ENCODE measurements around the gene NCKAP1.

The NCKAP1 gene

DNA sequence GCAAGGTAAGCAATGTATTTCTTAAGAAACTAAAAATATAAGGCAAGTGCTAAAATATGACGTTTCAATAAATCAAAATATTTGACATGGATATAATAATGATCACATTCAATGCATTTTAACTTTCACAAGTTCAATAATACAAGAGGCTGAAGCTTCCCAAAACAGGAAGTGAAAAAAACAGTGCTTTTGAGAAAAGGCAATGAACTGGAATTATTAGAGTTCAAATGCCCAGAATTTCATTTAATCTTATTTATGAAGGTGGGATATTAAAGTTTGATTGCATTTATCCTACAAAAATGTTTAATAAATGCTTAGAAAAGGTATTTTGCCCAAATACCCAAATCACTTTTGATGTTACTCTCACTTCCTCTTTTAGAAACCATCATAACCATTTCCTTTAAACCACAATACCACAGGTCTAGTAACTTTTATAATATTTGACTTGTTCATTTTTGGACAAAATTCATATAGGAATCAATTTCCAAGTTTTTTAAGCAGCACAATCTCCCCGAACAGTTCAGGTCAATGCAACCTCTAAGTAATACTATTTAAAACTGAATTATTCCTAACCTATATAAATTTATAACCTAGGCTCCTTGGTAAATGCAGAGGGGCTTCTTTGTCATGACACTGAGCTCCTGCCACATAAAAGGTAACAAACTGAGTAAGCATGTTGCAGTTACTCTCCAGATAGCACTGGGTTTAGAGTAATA is 2.1 kb downstream of the NCKAP1 start:
- 14% methylated on average over 1 of the region's 2 CpGs for WGBS
- H3K4me1 ChIP-seq (ENCODE audit: insufficient read depth, low read length) = peaks cover 30% of the 10 kb centered on the region
- H3K4me3 ChIP-seq (ENCODE audit: low read length) = peak overlapping the region; percentile 96
- H3K9ac ChIP-seq (ENCODE audit: low read depth, low read length) = peak overlapping the region; percentile 86
- H3K9me3 ChIP-seq (ENCODE audit: insufficient read depth, low read depth, low read length) = no peaks in the 10 kb centered on the region
- peak overlapping the region; percentile 66; the same call in 1 of the 2 replicates for H3K27ac ChIP-seq (ENCODE audit: low read depth, low read length)
- peaks cover 15% of the 10 kb centered on the region for H3K27me3 ChIP-seq (ENCODE audit: insufficient read depth, low read length)
- no peaks in the 10 kb centered on the region for H3K36me3 ChIP-seq (ENCODE audit: insufficient read depth, low read length)

DNA sequence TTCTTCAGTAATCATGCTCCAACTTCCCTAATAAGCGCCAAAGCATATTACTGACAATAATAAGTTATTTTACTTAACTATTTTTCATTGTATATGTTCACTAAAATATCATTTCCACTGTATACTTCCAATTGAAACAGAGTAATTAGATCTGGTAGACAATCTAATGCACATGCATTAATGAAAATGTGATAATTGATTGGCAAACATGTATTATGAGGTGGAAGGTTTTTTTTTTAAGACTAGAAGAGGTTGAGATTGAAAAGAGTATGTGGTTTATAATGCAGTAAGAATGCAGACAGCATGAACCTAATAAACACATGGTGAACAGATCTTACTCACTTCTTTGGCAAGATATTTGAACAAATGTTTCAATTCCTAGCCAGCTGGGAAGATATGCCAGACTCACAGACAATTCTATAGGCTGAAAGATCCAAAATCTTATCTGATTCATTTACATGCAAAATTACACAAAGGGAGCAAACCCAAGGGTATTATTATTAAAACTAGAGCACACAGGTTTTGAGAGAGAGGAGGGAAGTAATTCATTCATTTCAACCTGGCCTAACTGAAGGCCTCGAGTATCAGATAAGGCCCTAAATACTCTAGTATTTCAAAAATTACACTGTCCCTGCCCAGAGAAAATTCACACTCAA is 2.8 kb downstream of the NCKAP1 start:
- Histone ChIP-seq H3K36me3 (ENCODE audit: insufficient read depth, low read length) (no peaks in the 10 kb centered on the region), H3K9ac (ENCODE audit: low read depth, low read length) (no peak overlapping the region; the same call in 1 of the 2 replicates), H3K4me3 (ENCODE audit: low read length) (peak overlapping the region; percentile 96), H3K27me3 (ENCODE audit: insufficient read depth, low read length) (peaks cover 15% of the 10 kb centered on the region), H3K4me1 (ENCODE audit: insufficient read depth, low read length) (peaks cover 30% of the 10 kb centered on the region), H3K9me3 (ENCODE audit: insufficient read depth, low read depth, low read length) (no peaks in the 10 kb centered on the region), H3K27ac (ENCODE audit: low read depth, low read length) (peak overlapping the region; percentile 66; the same call in 1 of the 2 replicates)
- WGBS = no CpG with 5 or more reads among the region's 2 CpGs

DNA sequence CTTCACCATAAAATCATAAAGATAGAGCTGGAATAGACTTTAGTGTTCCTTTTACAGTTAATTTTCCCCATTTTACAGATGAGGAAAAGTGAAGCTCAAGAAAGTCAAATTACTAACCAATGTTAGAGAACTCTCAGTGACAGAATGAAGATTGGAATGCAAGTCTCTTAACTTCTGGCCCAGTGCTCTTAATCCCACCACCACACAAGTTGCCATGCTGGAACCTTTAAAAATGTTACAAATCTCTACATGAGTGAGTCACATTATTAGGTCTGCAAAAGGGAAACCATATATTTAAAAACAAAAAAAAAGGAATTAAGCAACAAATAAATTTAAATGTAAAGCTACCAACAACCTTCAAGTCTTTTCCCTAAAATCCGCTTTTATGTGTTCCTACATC is 3.5 kb downstream of the NCKAP1 start:
- H3K27ac ChIP-seq (ENCODE audit: low read depth, low read length) = no peak overlapping the region
- H3K4me3 ChIP-seq (ENCODE audit: low read length) = peak overlapping the region; percentile 96
- H3K4me1 ChIP-seq (ENCODE audit: insufficient read depth, low read length) = peaks cover 30% of the 10 kb centered on the region
- 100% methylated on average over 1 of the region's 1 CpG for WGBS
- H3K36me3 ChIP-seq (ENCODE audit: insufficient read depth, low read length) = no peaks in the 10 kb centered on the region
- H3K9me3 ChIP-seq (ENCODE audit: insufficient read depth, low read depth, low read length) = no peaks in the 10 kb centered on the region
- no peak overlapping the region for H3K9ac ChIP-seq (ENCODE audit: low read depth, low read length)
- peaks cover 11% of the 10 kb centered on the region for H3K27me3 ChIP-seq (ENCODE audit: insufficient read depth, low read length)

DNA sequence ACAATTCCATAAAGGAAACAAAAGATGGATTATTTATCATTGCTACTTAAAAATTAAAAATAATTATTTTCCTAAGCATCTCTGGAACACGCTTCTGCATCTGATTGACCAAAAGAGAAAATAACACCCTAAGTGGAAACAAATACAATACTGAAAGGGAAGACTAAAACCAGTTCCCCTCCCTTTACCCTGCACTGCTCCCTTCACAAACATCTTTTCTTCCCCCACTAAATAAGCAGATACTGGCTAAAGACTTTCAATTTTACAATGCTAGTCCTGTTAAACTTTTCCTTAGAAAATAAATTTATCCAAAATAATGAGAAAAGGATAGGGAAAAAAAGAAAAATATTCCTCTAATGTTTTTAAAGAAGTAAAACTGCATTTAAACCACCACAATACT is 4.3 kb downstream of the NCKAP1 start:
- Histone ChIP-seq H3K9me3 (ENCODE audit: insufficient read depth, low read depth, low read length) (no peaks in the 10 kb centered on the region), H3K4me3 (ENCODE audit: low read length) (no peak overlapping the region), H3K4me1 (ENCODE audit: insufficient read depth, low read length) (peaks cover 30% of the 10 kb centered on the region), H3K36me3 (ENCODE audit: insufficient read depth, low read length) (no peaks in the 10 kb centered on the region), H3K27ac (ENCODE audit: low read depth, low read length) (no peak overlapping the region), H3K9ac (ENCODE audit: low read depth, low read length) (no peak overlapping the region), H3K27me3 (ENCODE audit: insufficient read depth, low read length) (peaks cover 2% of the 10 kb centered on the region)
- WGBS = 85% methylated on average over 1 of the region's 1 CpG

DNA sequence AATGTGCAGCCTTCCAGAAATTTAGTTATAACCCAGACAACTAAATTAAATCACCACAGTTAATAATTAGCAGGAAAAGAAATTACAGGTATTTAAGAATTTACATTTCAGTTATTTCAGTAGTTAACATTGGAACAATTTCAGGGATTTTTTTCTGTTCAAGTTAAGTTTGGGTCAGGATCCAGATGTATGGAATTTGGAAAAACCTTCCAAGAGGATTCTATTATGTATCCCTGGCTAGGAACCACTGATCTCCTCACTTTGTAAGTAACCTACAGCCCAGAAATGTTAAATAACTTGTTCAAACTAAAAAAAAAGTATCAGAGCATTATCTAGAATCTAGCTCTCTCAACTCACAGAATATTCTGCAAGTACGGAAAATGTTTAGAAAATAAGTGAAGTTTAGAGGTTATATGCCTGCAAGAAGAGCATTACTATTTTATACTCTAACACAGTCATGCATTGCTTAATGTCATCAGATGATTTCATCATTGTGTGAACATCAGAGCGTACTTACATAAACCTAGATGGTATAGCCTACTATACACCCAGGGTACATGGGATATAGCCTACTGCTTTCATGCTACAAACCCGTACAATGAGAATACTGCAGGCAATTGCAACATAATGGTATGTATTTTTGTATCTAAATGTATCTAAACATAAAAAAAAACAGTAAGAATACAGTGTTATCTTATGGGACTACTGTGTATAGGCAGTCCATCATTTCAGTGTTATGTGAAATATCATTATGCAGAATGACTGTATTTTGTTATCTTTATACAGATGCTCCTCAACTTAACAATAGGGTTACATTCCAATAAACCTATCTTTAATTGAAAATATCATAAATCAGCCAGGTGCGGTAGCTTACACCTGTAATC is 6.1 kb downstream of the NCKAP1 start:
- Histone ChIP-seq H3K27me3 (ENCODE audit: insufficient read depth, low read length) (no peaks in the 10 kb centered on the region), H3K27ac (ENCODE audit: low read depth, low read length) (no peak overlapping the region), H3K9ac (ENCODE audit: low read depth, low read length) (no peak overlapping the region), H3K9me3 (ENCODE audit: insufficient read depth, low read depth, low read length) (no peaks in the 10 kb centered on the region), H3K36me3 (ENCODE audit: insufficient read depth, low read length) (no peaks in the 10 kb centered on the region), H3K4me3 (ENCODE audit: low read length) (no peak overlapping the region), H3K4me1 (ENCODE audit: insufficient read depth, low read length) (peaks cover 30% of the 10 kb centered on the region)
- WGBS = 92% methylated on average over 3 of the region's 4 CpGs

DNA sequence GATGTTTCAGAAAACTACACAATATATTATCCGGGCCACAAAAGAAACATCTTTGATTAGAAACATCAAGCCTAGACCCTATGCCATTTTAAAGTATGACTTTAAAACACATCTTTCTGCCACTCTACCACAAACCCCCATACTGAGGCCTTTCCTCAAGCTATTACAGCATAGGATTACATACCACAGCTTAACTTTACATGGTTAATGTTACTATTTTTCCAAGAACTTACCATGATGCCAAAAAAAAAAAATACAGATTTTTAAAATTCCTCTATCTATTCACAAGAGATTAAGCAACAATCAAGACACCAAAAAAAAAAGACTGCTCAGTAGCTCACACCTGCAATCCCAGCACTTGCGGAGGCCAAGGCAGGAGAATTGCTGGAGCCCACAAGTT is 9.0 kb downstream of the NCKAP1 start:
- WGBS = 92% methylated on average over 2 of the region's 2 CpGs
- H3K9ac ChIP-seq (ENCODE audit: low read depth, low read length) = no peak overlapping the region
- H3K27ac ChIP-seq (ENCODE audit: low read depth, low read length) = no peak overlapping the region
- no peaks in the 10 kb centered on the region for H3K27me3 ChIP-seq (ENCODE audit: insufficient read depth, low read length)
- H3K4me1 ChIP-seq (ENCODE audit: insufficient read depth, low read length) = peaks cover 6% of the 10 kb centered on the region
- no peaks in the 10 kb centered on the region for H3K36me3 ChIP-seq (ENCODE audit: insufficient read depth, low read length)
- H3K4me3 ChIP-seq (ENCODE audit: low read length) = no peak overlapping the region
- H3K9me3 ChIP-seq (ENCODE audit: insufficient read depth, low read depth, low read length) = no peaks in the 10 kb centered on the region

- Histone ChIP-seq H3K9me3 (ENCODE audit: insufficient read depth, low read depth, low read length) (no peaks in the 10 kb centered on the region), H3K4me3 (ENCODE audit: low read length) (no peak overlapping the region), H3K27ac (ENCODE audit: low read depth, low read length) (no peak overlapping the region), H3K27me3 (ENCODE audit: insufficient read depth, low read length) (no peaks in the 10 kb centered on the region), H3K9ac (ENCODE audit: low read depth, low read length) (no peak overlapping the region), H3K36me3 (ENCODE audit: insufficient read depth, low read length) (peaks cover 9% of the 10 kb centered on the region), H3K4me1 (ENCODE audit: insufficient read depth, low read length) (no peaks in the 10 kb centered on the region; the same call in 1 of the 2 replicates)
Observed at GRCh38 chr2:183028108-183028507, 10.1 kb downstream of the NCKAP1 start.

GRCh38 chr2:183027443-183027842 is 10.8 kb downstream of the NCKAP1 start:
- Histone ChIP-seq H3K4me3 (ENCODE audit: low read length) (no peak overlapping the region), H3K4me1 (ENCODE audit: insufficient read depth, low read length) (no peaks in the 10 kb centered on the region; the same call in 1 of the 2 replicates), H3K27ac (ENCODE audit: low read depth, low read length) (no peak overlapping the region), H3K27me3 (ENCODE audit: insufficient read depth, low read length) (no peaks in the 10 kb centered on the region), H3K9ac (ENCODE audit: low read depth, low read length) (no peak overlapping the region), H3K9me3 (ENCODE audit: insufficient read depth, low read depth, low read length) (no peaks in the 10 kb centered on the region), H3K36me3 (ENCODE audit: insufficient read depth, low read length) (peaks cover 15% of the 10 kb centered on the region)
- WGBS = 100% methylated on average over 1 of the region's 1 CpG

DNA sequence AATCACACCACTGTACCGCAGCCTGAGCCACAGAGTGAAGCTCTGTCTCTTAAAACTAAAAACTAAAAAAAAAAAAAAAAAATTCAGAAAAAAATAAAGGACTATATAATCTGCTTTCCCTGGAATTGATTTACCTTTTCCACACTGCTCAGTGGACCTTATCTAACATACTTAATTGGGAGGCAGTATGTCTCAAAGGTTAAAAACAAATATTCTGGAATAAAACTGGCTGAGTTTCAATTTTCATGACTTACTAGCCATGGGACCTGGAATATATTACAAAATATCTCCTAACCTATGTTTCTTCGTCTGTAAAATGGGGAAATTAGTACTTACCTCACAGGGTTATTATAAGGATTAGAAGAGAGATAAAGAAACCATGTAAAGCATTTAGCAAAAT is 11.8 kb downstream of the NCKAP1 start:
- Histone ChIP-seq H3K27me3 (ENCODE audit: insufficient read depth, low read length) (no peaks in the 10 kb centered on the region), H3K36me3 (ENCODE audit: insufficient read depth, low read length) (peaks cover 26% of the 10 kb centered on the region), H3K9ac (ENCODE audit: low read depth, low read length) (no peak overlapping the region), H3K27ac (ENCODE audit: low read depth, low read length) (no peak overlapping the region), H3K4me1 (ENCODE audit: insufficient read depth, low read length) (no peaks in the 10 kb centered on the region; the same call in 1 of the 2 replicates), H3K4me3 (ENCODE audit: low read length) (no peak overlapping the region), H3K9me3 (ENCODE audit: insufficient read depth, low read depth, low read length) (no peaks in the 10 kb centered on the region)
- 75% methylated on average over 1 of the region's 2 CpGs for WGBS

DNA sequence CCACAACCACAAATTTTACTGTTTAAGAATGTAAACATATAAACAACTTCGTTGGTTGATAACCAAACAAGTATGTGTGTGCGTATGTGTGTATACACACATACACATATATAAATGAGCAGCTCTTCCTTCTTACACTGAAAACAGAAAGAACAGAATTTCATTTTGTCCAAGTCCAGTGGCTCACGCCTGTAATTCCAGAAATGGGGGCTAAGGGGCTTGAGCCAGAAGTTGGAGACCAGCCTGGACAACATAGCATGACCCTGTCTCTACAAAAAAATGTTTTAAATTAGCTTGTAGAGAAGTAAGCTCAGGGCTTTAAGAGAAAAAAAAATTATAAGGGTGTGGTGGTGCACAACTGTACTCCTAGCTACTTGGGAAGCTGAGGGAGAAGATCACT is 12.3 kb downstream of the NCKAP1 start:
- Histone ChIP-seq H3K4me1 (ENCODE audit: insufficient read depth, low read length) (no peaks in the 10 kb centered on the region; the same call in 1 of the 2 replicates), H3K4me3 (ENCODE audit: low read length) (no peak overlapping the region), H3K9me3 (ENCODE audit: insufficient read depth, low read depth, low read length) (no peaks in the 10 kb centered on the region), H3K9ac (ENCODE audit: low read depth, low read length) (no peak overlapping the region), H3K36me3 (ENCODE audit: insufficient read depth, low read length) (peaks cover 30% of the 10 kb centered on the region), H3K27me3 (ENCODE audit: insufficient read depth, low read length) (no peaks in the 10 kb centered on the region), H3K27ac (ENCODE audit: low read depth, low read length) (no peak overlapping the region)
- WGBS = 98% methylated on average over 3 of the region's 3 CpGs

All from HUES64 (cell line).